ENCODE results near the gene SPATA6.

GRCh38 chr1:48430832-48431231, 41.2 kb downstream of the SPATA6 start:
- TF ChIP-seq NRF1 (IDR thresholded peaks at IDR 0.05; ENCODE audit: low read depth, low read length) = no peak
- no peak for TF ChIP-seq CTCF (IDR thresholded peaks at IDR 0.05; ENCODE audit: control extremely low read depth in 1 of 3, insufficient read depth in 1 of 3, low read depth in 1 of 3, low read length in 3 of 3)
- no peak for TF ChIP-seq SP1 (IDR thresholded peaks at IDR 0.05; ENCODE audit: low read depth, low read length)
- no peak for TF ChIP-seq RBBP5 (IDR thresholded peaks at IDR 0.05; ENCODE audit: borderline replicate concordance, low read depth, low read length)
- TF ChIP-seq CEBPB (IDR thresholded peaks at IDR 0.05; ENCODE audit: low read depth, low read length) = no peak
- TF ChIP-seq JUN (IDR thresholded peaks at IDR 0.05; ENCODE audit: low read depth, low read length) = no peak
- no peak for TF ChIP-seq JUND (IDR thresholded peaks at IDR 0.05; ENCODE audit: low read length)
- TF ChIP-seq SP2 (IDR thresholded peaks at IDR 0.05; ENCODE audit: low read length) = no peak
- no peak for TF ChIP-seq USF2 (IDR thresholded peaks at IDR 0.05; ENCODE audit: low read length)
- TF ChIP-seq EP300 (IDR thresholded peaks at IDR 0.05; ENCODE audit: borderline replicate concordance in 1 of 2, low read depth in 2 of 2, low read length in 2 of 2) = no peak
- no peak for TF ChIP-seq TAF1 (IDR thresholded peaks at IDR 0.05; ENCODE audit: low read depth, low read length)
- TF ChIP-seq MAFK (IDR thresholded peaks at IDR 0.05; ENCODE audit: low read depth, low read length) = no peak
- no peak for TF ChIP-seq TBP (IDR thresholded peaks at IDR 0.05; ENCODE audit: low read depth, low read length)

Measured in H1 (cell line).